HCT116 (cell line): ENCODE data around the gene UNC93B1. TPM values are rescaled to one million over a fixed set of nuclear protein-coding genes. Genes with fewer than 3 reads are reported as not detected.

Source experiments
- ATAC-seq: fragments of 200-7000 bp; cut with Tn5 transposase; 2 replicates; pipeline ENCODE4 v1.9.1; 2020; ENCODE audit warnings: mild to moderate bottlenecking, moderate library complexity
- BruUV-seq: library from RNA; stranded (reverse); fragments of 400-500 nt; replicated peaks from 2 replicates; lab custom pipeline; 2021; lab: Mats Ljungman, UMichigan
- CTCF ChIA-PET: fragments of 300-600 bp; sonication (Branson Sonifier 250); formaldehyde crosslinking; loops from one replicate; lab custom pipeline; 2021; ENCODE audit warnings: antibody characterized with exemption; lab: Charles Lee
- POLR2A ChIA-PET: fragments of 300-600, 350-600 bp; sonication (Branson Sonifier 250); formaldehyde crosslinking; loops from one replicate; lab custom pipeline; 2021; ENCODE audit warnings: antibody characterized with exemption; lab: Charles Lee
- RAD21 ChIA-PET, 2 experiments: fragments of 300-600 bp; sonication (Branson Sonifier 250); formaldehyde crosslinking; loops; one replicate each; lab custom pipeline; 2023; ENCODE audit warnings: low total read pairs in 2 of 2; ENCODE audit not compliant: uncharacterized antibody in 2 of 2, unreplicated experiment in 2 of 2, low non-redundant PET in 1 of 2; lab: Charles Lee
- DNase-seq: peaks from one replicate; pipeline ENCODE4 v3.0.0-alpha.2; 2010; ENCODE audit warnings: low read depth, low spot score
- H2AFZ ChIP-seq: fragments of 200-600 bp; shearing (Covaris generic), sonication (generic); 2 replicates; pipeline ENCODE4 v1.6.1; 2017; ENCODE audit warnings: low read depth, mixed run types, mixed read lengths, antibody characterized with exemption, low read length; ENCODE audit not compliant: poor library complexity, severe bottlenecking
- H3K27ac ChIP-seq: 2 replicates; pipeline ENCODE4 v1.5.1; 2012; ENCODE audit warnings: low read depth, low read length
- H3K27me3 ChIP-seq: fragments of 200-600 bp; sonication (generic); 2 replicates; pipeline ENCODE4 v1.6.1; 2016; ENCODE audit warnings: mixed run types, low read length, mixed read lengths; ENCODE audit not compliant: insufficient read depth
- H3K36me3 ChIP-seq, 2 experiments: fragments of 200-500 bp in 1 of 2; fragments of 200-600 bp in 1 of 2; sonication (Bioruptor generic) in 1 of 2; sonication (generic) in 1 of 2; 2 replicates each; pipeline versions ENCODE4 v1.5.1 to v1.6.1; 2014 to 2016; ENCODE audit warnings: low read length in 2 of 2, inconsistent platforms in 1 of 2, mixed read lengths in 1 of 2, mixed run types in 1 of 2; ENCODE audit not compliant: insufficient read depth in 2 of 2, control insufficient read depth in 1 of 2
- H3K4me1 ChIP-seq, 2 experiments: fragments of 200-600 bp in 1 of 2; sonication (generic) in 1 of 2; 2 replicates each; pipeline versions ENCODE4 v1.5.1 to v1.6.1; 2012 to 2017; ENCODE audit warnings: low read length in 2 of 2, inconsistent platforms in 1 of 2, mild to moderate bottlenecking in 1 of 2, mixed read lengths in 1 of 2, mixed run types in 1 of 2, moderate library complexity in 1 of 2; ENCODE audit not compliant: insufficient read depth in 2 of 2, control insufficient read depth in 1 of 2
- H3K4me2 ChIP-seq: fragments of 200-600 bp; sonication (generic); 2 replicates; pipeline ENCODE4 v1.6.1; 2017; ENCODE audit warnings: mixed run types, low read length, mixed read lengths
- H3K4me3 ChIP-seq, 2 experiments: fragments of 200-600 bp in 1 of 2; sonication (generic) in 1 of 2; replicated peaks in 1 of 2; 2 replicates each; pipeline ENCODE4 v1.5.1; 2011 to 2016; ENCODE audit warnings: low read length in 2 of 2, control low read depth in 1 of 2, low read depth in 1 of 2, mild to moderate bottlenecking in 1 of 2, mixed read lengths in 1 of 2, mixed run types in 1 of 2
- H3K79me2 ChIP-seq: fragments of 200-600 bp; sonication (generic); 2 replicates; pipeline ENCODE4 v1.6.1; 2017; ENCODE audit warnings: mild to moderate bottlenecking, mixed run types, low read length, moderate library complexity, mixed read lengths; ENCODE audit not compliant: insufficient read depth
- H3K9ac ChIP-seq: fragments of 200-600 bp; sonication (generic); 2 replicates; pipeline ENCODE4 v1.6.1; 2016; ENCODE audit warnings: low read length, mixed read lengths
- H3K9me2 ChIP-seq: fragments of 200-600 bp; sonication (generic), shearing (Covaris generic); 2 replicates; pipeline ENCODE4 v1.6.1; 2017; ENCODE audit warnings: mixed run types, mild to moderate bottlenecking, moderate library complexity; ENCODE audit not compliant: insufficient read depth
- H3K9me3 ChIP-seq, 2 experiments: fragments of 200-500 bp in 1 of 2; fragments of 200-600 bp in 1 of 2; sonication (Bioruptor generic) in 1 of 2; sonication (generic) in 1 of 2; 2 replicates each; pipeline ENCODE4 v1.6.1; 2014 to 2017; ENCODE audit warnings: low read length in 2 of 2, mixed read lengths in 2 of 2, inconsistent platforms in 1 of 2, low read depth in 1 of 2, mild to moderate bottlenecking in 1 of 2, mixed run types in 1 of 2, moderate library complexity in 1 of 2; ENCODE audit not compliant: control insufficient read depth in 1 of 2, insufficient read depth in 1 of 2
- H4K20me1 ChIP-seq: fragments of 200-600 bp; sonication (generic), shearing (Covaris generic); 2 replicates; pipeline ENCODE4 v1.6.1; 2017; ENCODE audit warnings: mixed run types, mild to moderate bottlenecking, moderate library complexity; ENCODE audit not compliant: insufficient read depth
- ATF3 ChIP-seq: IDR thresholded peaks from 2 replicates; pipeline ENCODE4 v1.6.1; 2012
- CEBPB ChIP-seq: IDR thresholded peaks from 2 replicates; pipeline ENCODE4 v1.6.1; 2012; ENCODE audit warnings: low read depth
- ELF1 ChIP-seq: IDR thresholded peaks from 2 replicates; pipeline ENCODE4 v1.6.1; 2012; ENCODE audit warnings: low read depth, borderline replicate concordance
- EZH2 ChIP-seq: fragments of 200-600 bp; sonication (generic); IDR thresholded peaks from 2 replicates; pipeline ENCODE4 v1.6.1; 2017; ENCODE audit warnings: antibody characterized with exemption, mixed run types
- MAX ChIP-seq: IDR thresholded peaks from 2 replicates; pipeline ENCODE4 v1.6.1; 2012
- POLR2AphosphoS5 ChIP-seq: IDR thresholded peaks from 2 replicates; pipeline ENCODE4 v1.6.1; 2011; ENCODE audit warnings: mild to moderate bottlenecking, low read depth, low read length, moderate library complexity
- RAD21 ChIP-seq: IDR thresholded peaks from 2 replicates; pipeline ENCODE4 v1.6.1; 2012; ENCODE audit warnings: low read depth, mild to moderate bottlenecking
- REST ChIP-seq: IDR thresholded peaks from 2 replicates; pipeline ENCODE4 v1.6.1; 2012; ENCODE audit warnings: low read depth
- SRF ChIP-seq: IDR thresholded peaks from 2 replicates; pipeline ENCODE4 v1.6.1; 2012; ENCODE audit warnings: low read depth
- TCF7L2 ChIP-seq: IDR thresholded peaks from 2 replicates; pipeline ENCODE4 v1.7.0; 2011; ENCODE audit warnings: borderline replicate concordance, inconsistent platforms; ENCODE audit not compliant: insufficient read depth, insufficient read length; ENCODE audit errors: extremely low read depth
- ZNF274 ChIP-seq: fragments of 200-500 bp; sonication (Bioruptor generic); IDR thresholded peaks from 2 replicates; pipeline ENCODE4 v1.6.1; 2014; ENCODE audit warnings: mild to moderate bottlenecking, low read depth, low read length, inconsistent platforms
- intact Hi-C: fragments of 100-400 bp; cut with micrococcal nuclease; formaldehyde crosslinking; loops from 2 replicates; pipeline ENCODE4 v1.10.0; 2022
- total RNA-seq: library from RNA; stranded (reverse); gene quantifications from one replicate; pipeline ENCODE4 v1.2.1, GENCODE V29; 2021; ENCODE audit not compliant: unreplicated experiment

Gene UNC93B1
- total RNA-seq, 1 experiment from 2014 or later: 72.9 TPM

- TF ChIP-seq REST: no peak
- no peak for TF ChIP-seq SRF
- TF ChIP-seq MAX: no peak
- no peak for TF ChIP-seq RAD21
Measured at GRCh38 chr11:68038226-68038717, 34.4 kb upstream of the UNC93B1 start (continued).

- Histone ChIP-seq H3K27me3 (no peaks in the 10 kb centered on the region), H4K20me1 (no peaks in the 10 kb centered on the region), H3K79me2 (peaks cover 34% of the 10 kb centered on the region), H2AFZ (no peak overlapping the region), H3K4me2 (peak overlapping the region; percentile 85), H3K9me2 (no peaks in the 10 kb centered on the region), H3K4me3 (no peak overlapping the region; a peak in 1 of 4 replicates), H3K9me3 (no peaks in the 10 kb centered on the region), H3K27ac (peak overlapping the region; percentile 87), H3K36me3 (peaks cover 4 to 24% of the 10 kb centered on the region in 2 experiments; a peak in 2 of 4 replicates), H3K9ac (no peak overlapping the region), H3K4me1 (peaks cover 9 to 23% of the 10 kb centered on the region in 2 experiments; a peak in 3 of 4 replicates)
- RAD21 ChIA-PET: no interaction called here
- POLR2A ChIA-PET: interaction anchor here (1.7 kb wide), 1 partner anchor 28 kb away, joined by 5 read pairs; the partner anchor contains the start of gene ALDH3B1
- no peak for ATAC-seq
- DNase-seq: no peak
- no TSS peak for BruUV-seq
- intact Hi-C loops: loop anchor here (10.0 kb wide), 1 partner anchor 87 kb away; the partner anchor contains the start of gene CHKA
- CTCF ChIA-PET: no interaction called here
- TF ChIP-seq ZNF274 (no peak), REST (no peak), ELF1 (no peak), EZH2 (no peak), SRF (no peak), TCF7L2 (no peak), ATF3 (no peak), MAX (no peak), POLR2AphosphoS5 (no peak; the same call in 1 of the 2 replicates), CEBPB (no peak)
Measured at GRCh38 chr11:68037411-68038225, 33.7 kb upstream of the UNC93B1 start.
